Measurements from ENCODE around the gene ADGRG1.
"Not testable (repeated sequence)": the region's sequence is repeated elsewhere in the genome, so short reads cannot be mapped to it uniquely, and the experiment has no call there.

GRCh38 chr16:57596234-57596633, 32.2 kb upstream of the ADGRG1 start:
- TF ChIP-seq EZH2 (IDR thresholded peaks at IDR 0.05; ENCODE audit: borderline replicate concordance, insufficient read depth, low read depth, low read length, poor library complexity, severe bottlenecking): not testable (repeated sequence)
- TF ChIP-seq, protein P1, sequence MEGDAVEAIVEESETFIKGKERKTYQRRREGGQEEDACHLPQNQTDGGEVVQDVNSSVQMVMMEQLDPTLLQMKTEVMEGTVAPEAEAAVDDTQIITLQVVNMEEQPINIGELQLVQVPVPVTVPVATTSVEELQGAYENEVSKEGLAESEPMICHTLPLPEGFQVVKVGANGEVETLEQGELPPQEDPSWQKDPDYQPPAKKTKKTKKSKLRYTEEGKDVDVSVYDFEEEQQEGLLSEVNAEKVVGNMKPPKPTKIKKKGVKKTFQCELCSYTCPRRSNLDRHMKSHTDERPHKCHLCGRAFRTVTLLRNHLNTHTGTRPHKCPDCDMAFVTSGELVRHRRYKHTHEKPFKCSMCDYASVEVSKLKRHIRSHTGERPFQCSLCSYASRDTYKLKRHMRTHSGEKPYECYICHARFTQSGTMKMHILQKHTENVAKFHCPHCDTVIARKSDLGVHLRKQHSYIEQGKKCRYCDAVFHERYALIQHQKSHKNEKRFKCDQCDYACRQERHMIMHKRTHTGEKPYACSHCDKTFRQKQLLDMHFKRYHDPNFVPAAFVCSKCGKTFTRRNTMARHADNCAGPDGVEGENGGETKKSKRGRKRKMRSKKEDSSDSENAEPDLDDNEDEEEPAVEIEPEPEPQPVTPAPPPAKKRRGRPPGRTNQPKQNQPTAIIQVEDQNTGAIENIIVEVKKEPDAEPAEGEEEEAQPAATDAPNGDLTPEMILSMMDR (IDR thresholded peaks at IDR 0.05): not testable (repeated sequence)

Data from B cell (primary cell).